ENCODE measurements around the gene SPECC1.
"Not testable (repeated sequence)": the region's sequence is repeated elsewhere in the genome, so short reads cannot be mapped to it uniquely, and the experiment has no call there.

The SPECC1 gene

GRCh38 chr17:20071824-20072691 lies 62.9 kb downstream of the SPECC1 start:
- no peak for DNase-seq

DNA sequence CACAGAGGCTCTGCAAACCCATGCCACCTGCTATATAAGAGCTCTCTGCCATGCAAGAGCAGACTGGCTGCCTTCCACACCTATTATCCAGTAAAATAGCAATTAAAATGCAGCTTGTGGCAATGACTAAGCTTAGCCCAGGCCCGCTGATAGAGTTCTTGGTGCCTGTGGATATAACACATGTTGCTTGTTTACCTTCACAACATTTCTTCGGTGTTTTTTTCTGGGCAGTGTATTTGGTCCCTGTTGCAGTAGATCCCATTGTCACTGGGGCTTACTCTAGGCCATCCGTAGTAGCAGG lies 63.5 kb downstream of the SPECC1 start:
- no peak for DNase-seq

DNA sequence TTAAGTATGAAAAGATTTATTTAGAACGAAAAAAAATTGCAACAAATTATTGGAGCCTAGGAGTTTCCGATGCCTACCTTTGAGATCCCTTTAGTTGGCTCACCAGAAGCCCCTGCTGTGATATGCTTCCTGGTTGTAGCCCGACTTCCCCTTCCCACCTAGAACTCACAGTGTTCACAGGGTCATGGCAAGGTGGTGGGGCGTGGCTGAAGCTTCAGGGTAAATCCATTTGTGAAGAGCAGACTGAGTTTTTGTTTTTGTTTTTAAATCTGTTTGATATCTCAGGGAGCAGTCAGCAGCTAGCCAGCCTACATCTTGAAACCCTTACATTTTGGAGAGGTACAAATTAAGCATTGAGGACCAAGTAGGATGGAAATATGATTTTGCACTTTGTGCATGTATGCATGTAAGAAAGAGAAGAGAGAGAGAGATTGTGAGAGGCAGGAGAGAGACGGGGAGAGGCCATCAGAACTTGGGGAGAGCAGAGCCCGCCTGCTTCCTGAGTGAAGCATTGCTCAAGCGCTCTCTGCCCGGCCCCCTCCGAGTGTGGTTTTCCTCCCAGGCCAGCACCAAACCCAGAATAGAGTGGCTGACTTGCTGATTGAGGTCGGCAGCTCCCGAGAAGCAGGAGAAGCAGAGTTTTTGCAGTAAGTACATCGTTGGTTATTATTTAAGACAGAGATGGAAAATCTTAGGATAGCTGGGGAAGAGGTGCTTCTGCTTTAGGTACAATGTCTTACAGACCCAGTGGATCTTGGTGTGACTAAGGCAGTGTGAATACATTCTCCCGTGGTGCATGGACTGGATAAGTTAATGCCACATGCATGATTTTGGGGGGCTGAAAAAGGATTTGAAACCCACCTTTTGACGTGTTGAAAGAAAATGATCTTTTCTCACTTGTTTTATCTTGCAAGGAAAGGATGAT lies 64.2 kb downstream of the SPECC1 start:
- DNase-seq, result peak; percentile 11

DNA sequence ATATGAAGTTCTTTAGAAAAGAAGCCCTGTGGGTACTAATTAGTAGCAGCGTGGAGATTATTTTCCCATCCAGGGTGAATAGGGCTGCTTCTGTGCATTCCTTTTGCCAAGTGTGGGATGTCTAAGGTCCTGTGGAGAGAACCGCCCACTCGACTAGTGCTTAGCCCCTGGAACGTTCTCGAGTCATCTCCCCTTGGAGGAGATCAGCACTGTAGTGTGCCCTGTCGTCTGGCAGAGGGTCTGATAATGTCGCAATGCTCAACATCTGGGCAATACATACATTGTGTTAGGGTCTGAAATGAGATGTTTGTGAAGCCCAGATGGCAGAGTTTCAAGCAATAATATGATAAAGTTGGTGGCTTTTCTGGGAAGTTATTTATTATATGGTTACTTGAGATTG lies 64.8 kb downstream of the SPECC1 start:
- DNase-seq, result no peak

- no peak for DNase-seq
These were observed 65.3 kb downstream of the SPECC1 start for GRCh38 chr17:20074489-20074888.

DNA sequence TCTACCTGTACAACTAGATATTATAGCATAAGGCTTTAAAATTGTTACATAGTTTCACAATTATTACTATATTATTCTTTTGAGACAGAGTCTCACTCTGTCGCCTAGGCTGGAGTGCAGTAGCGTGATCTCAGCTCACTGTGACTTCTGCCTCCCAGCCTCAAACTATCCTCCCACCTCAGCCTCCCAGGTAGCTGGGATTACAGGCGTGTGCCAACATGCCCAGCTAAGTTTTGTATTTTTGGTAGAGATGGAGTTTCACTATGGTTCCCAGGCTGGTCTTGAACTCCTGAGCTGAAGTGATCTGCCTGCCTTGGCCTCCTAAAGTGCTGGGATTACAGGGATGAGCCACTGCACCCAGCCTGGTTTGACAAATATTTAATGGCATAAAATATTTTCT lies 67.0 kb downstream of the SPECC1 start:
- DNase-seq, result not testable (repeated sequence)

- no peak for DNase-seq
These were observed 69.0 kb downstream of the SPECC1 start for GRCh38 chr17:20077978-20078685.

- DNase-seq, result no peak
These were observed 71.4 kb downstream of the SPECC1 start for GRCh38 chr17:20080513-20080912.

DNA sequence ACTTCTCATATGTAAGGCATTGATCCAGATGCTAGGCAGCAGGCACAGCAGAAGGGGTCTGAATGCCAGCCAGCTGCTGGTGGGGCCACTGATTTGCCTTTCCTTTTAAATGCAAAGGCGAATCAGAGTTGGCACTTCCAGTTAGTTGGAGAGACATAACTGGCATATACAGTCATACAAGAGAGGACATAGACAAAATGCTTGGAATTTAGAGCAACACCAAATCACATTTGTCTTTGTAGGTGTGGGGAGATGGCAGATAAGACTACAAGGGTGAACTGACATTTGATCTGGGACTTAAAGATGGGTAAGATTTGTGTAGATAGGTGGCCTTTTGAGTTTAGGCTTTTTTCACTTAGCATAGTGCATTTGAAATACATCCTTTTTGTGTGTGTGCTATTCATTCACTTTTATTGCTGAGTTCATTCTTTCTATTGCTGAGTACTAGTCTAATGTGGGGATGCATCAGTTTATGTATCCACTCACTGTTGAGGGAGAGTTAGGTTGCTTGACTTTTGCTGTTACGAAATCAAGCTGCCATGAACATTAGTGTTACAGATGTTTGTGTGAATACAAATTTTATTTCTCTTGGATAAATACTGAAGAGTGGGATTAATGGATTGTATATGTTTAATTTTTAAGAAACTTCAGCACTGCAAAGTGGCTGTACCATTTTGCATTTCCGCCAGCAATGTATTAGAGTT lies 74.1 kb downstream of the SPECC1 start:
- no peak for DNase-seq

DNA sequence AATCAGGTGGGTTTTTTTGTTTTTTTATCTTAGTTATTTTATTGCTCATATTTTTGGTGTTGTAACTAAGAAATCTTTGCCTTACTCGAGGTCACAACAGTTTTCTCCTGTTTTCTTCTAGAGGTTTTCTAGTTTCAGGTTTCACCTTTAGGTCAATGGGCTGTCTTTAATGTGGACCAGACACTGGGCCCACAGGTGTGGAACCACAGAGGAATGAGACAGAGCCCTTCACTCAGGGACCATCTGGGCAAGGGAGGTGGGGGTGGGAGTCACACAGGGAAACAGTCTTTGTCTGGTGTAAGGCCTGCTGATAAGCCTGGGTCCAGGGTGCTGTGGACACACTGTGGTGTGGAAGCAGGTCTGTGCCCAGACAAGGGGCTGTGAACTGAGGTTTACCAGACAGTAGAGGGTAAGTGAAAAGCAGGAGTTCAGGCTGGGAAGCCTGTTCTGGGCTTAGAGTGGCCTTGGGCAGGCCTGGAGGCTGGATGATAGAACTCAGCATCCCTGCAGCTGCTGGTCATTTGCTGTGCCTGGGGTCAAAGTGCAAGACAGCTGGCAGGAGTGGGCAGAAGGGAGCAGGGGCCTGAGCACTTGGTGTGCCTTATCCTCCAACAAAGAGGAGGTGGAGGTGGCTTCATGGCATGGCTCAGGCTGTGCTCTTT lies 75.6 kb downstream of the SPECC1 start:
- no peak for DNase-seq

DNA sequence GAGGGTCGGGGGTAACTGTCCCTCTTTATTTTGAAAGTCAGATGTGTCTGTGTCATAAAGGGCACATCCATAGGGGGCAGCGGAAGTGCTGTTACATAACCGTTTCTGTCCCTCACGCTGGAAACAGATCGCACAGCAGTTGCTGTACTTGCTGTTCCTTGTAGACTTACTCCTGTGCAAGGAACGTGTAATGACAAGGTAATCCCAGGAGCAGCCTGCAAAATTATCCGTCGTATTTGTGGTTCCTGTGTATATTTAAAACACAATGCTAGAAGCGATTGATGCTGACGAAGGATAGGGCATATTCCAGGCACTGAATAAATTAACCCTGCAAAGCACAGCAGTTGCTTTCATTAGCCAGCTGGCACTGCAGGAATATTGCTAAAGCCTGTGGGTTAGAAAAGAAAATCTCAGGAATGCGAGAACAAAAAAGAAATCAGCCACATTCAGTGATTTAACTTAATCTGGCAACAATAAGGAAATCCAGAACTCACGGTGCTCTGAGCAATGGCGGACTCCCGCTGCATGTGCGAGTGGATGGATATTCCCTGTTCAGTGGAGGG lies 76.2 kb downstream of the SPECC1 start:
- no peak for DNase-seq

- no peak for DNase-seq
These were observed 77.4 kb downstream of the SPECC1 start for GRCh38 chr17:20086416-20087076.

DNA sequence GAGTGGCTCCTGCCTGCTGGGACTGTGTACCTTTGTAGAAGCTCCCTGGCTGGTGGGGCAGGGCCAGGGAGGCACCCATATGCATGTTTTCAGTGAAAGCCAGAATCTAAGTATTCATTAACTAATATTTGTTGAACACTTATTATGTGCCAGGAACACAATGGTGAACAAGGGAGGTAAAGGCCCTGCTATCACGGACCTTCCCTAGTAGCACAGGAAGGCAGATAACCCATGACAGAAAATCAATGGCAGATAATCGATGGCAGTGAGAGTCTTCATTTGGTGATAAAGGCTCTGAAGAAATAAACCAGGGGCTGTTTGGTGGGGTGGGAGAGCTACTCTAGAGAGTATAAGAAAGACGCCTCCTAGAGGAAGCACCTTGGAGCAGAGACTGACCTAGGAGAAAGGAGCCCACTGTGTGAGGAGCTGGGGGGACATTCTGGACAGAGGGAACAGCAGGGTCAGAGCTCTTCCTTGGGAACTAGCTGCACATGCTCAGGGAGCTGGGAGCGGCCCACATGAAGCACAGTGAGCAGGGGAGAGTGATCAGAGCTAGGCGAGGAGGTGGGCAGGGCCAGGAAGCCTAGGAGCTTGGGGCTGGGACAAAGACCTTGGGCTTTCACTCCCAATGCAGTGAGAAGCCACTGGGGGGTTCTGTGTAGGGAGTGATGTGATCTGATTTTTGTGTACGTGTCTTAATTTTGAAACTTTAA lies 78.5 kb downstream of the SPECC1 start:
- no peak for DNase-seq

DNA sequence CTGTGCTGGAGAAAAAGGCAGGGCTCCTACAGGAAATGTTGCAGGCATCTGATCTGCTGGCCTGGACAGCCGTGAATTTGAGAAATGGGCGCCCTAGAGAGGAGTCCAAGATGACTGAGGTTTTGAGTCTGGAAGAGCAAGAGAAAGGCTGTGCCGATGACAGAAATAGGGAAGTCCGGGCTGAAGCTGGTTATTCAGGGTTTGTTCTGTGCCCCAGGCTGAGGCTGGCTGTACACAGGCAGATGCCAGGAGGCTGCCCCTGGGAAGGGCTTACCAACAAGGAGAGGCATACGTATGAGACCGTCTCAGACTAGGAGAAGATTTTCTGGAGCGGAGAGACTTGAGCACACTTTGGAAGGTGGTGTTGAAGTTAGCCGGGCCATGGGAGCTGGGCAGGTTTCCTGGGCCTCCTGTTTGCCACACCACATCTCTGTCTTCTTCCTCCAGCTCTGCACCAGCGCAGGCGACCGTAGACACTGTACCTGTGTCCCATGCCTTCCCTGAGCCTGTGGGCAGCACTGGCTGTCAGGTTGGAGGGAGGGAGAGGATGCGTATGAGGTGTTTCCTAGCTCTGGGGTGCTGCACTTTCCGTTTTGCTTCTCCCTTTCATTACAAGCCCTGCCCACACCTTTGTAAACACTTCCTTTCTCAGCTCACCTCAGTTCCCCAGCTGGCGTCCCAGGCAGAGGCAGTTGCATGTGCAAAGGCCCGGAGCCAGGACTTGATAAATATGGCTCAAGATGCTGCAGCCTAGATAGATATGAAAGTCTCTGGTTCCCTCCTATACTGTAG lies 80.8 kb downstream of the SPECC1 start:
- DNase-seq, result no peak

DNA sequence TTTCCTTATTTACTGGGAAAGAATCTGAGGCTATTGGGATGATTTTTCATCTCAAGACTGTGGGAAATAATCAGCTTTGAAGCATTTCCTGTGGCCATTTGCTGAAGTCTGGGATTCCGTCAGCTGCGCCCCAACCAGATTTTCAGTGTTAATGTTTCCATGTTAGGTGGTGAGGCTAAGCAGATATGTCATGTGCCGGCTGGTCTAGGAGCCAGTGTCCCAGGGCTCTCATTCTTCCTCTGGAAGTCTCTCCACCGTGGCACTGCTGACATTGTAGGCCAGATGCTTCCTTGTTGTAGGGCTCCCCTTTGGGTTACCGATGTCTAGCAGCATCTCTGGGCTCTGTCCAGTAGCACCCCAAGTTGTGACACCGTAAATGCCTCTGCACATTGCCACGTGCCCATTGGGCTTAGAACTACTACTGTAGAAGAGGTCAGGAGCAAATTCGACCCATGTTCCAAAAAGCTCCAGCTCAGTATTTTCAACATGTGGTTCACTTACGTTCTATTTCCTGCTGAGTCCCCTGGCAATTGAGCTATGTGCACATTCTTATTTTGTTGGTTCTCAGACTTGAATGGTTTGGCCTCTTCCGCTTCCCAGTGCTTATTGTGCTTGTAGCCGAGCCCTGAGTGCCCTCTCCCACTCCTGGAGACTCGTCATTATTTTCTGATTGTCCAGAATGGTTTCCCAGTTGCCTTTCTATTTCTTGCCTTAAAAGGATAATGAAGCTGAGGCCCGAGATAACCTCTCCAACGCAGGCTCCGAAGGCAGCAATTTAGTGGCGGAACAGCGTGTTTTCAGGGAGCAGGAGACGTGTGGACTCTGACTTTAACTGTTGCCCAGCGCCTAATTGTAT lies 82.2 kb downstream of the SPECC1 start:
- DNase-seq, result no peak

DNA sequence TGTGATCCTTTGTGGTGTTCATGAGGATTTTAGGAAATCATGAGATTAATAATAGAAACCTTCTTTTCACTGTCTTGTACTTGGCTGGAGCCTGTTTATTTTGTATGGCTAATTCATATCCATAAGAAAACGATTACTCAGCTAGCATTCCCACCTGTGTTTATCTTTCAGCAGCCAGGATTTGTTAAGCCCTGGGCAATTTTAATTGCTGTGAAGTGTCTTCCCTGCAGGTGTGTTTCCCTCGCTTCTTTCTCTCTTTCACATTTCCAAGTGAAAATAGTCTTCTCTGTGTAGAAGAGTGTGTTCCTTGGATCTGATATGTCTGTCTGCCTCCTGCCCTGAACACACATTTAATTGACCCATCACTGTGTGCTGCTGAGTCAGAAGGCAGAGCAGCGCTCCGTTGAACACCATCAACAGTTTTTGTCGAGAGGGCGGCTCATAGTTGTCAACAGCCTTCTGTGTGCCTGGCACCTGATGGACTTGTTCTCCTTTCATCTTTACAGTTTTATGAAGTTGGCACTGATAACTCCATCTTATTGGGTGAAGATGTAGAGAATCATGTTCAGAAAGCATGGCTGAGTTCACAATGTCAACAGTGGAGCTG lies 83.2 kb downstream of the SPECC1 start:
- no peak for DNase-seq

GRCh38 chr17:20092973-20093626 lies 83.9 kb downstream of the SPECC1 start:
- DNase-seq, result no peak

GRCh38 chr17:20094777-20095176 lies 85.6 kb downstream of the SPECC1 start:
- DNase-seq, result no peak
